ENCODE data around the gene MAPK12. TPM values are rescaled to one million over a fixed set of nuclear protein-coding genes. Genes with fewer than 3 reads are reported as not detected.

The MAPK12 gene
- 11.4 TPM for total RNA-seq

- FAIRE-seq = no peak
- peak; percentile 80 to 87 for DNase-seq (ENCODE audit: low spot score in 2 of 2)
These were observed at the start of gene MAPK12 for GRCh38 chr22:50261615-50262459. TSS of gene MAPK12 (minus strand) at chr22:50261683. CDS start at chr22:50261509, 174 bp downstream.

- FAIRE-seq (no peak), DNase-seq (ENCODE audit: low spot score in 2 of 2) (no peak)
These were observed 49.5 kb upstream of the MAPK12 start for GRCh38 chr22:50310949-50311444.

GRCh38 chr22:50310031-50310722 is 48.7 kb upstream of the MAPK12 start:
- DNase-seq (ENCODE audit: low spot score in 2 of 2) = no peak
- no peak for FAIRE-seq

GRCh38 chr22:50309601-50309991 is 48.1 kb upstream of the MAPK12 start:
- DNase-seq (ENCODE audit: low spot score in 2 of 2) = no peak
- FAIRE-seq = no peak

- no peak for DNase-seq (ENCODE audit: low spot score in 2 of 2)
- FAIRE-seq = no peak
These were observed 47.6 kb upstream of the MAPK12 start for GRCh38 chr22:50308986-50309600.

- FAIRE-seq (no peak), DNase-seq (ENCODE audit: low spot score in 2 of 2) (no peak)
These were observed 47.1 kb upstream of the MAPK12 start for GRCh38 chr22:50308597-50308935.

GRCh38 chr22:50307890-50308596 is 46.6 kb upstream of the MAPK12 start:
- no peak for FAIRE-seq
- DNase-seq (ENCODE audit: low spot score in 2 of 2) = no peak

- DNase-seq (ENCODE audit: low spot score in 2 of 2) = peak; percentile 94 to 95
- FAIRE-seq = no peak
These were observed 45.6 kb upstream of the MAPK12 start, which contains the start of gene PLXNB2 for GRCh38 chr22:50306753-50307749. TSS of gene PLXNB2 (minus strand) at chr22:50307646. CDS start at chr22:50290584, 17,062 bp downstream.

- no peak for FAIRE-seq
- DNase-seq (ENCODE audit: low spot score in 2 of 2) = peak; percentile 74 to 83
These were observed 44.6 kb upstream of the MAPK12 start for GRCh38 chr22:50305923-50306566.

GRCh38 chr22:50305393-50305922 is 44.0 kb upstream of the MAPK12 start:
- no peak for FAIRE-seq
- DNase-seq (ENCODE audit: low spot score in 2 of 2) = no peak

GRCh38 chr22:50304528-50305392 is 43.3 kb upstream of the MAPK12 start:
- no peak for DNase-seq (ENCODE audit: low spot score in 2 of 2)
- FAIRE-seq = no peak

- FAIRE-seq = no peak
- no peak for DNase-seq (ENCODE audit: low spot score in 2 of 2)
These were observed 42.5 kb upstream of the MAPK12 start for GRCh38 chr22:50303848-50304527.

GRCh38 chr22:50303515-50303847 is 42.0 kb upstream of the MAPK12 start:
- no peak for FAIRE-seq

GRCh38 chr22:50302564-50302963 is 41.1 kb upstream of the MAPK12 start:
- DNase-seq (ENCODE audit: low spot score in 2 of 2) = no peak
- FAIRE-seq = no peak

More at GRCh38 chr22:50303515-50303847, 42.0 kb upstream of the MAPK12 start:
- no peak for DNase-seq (ENCODE audit: low spot score in 2 of 2)

- DNase-seq (ENCODE audit: low spot score in 2 of 2) = no peak
- FAIRE-seq = no peak
These were observed 40.6 kb upstream of the MAPK12 start for GRCh38 chr22:50302041-50302541.

GRCh38 chr22:50301581-50301991 is 40.1 kb upstream of the MAPK12 start:
- DNase-seq (ENCODE audit: low spot score in 2 of 2) (no peak), FAIRE-seq (no peak)

Data from frontal cortex (tissue), 4 donors.